GM18909 (cell line): ENCODE data around the gene GSTT2B.
"Not testable (repeated sequence)": the region's sequence is repeated elsewhere in the genome, so short reads cannot be mapped to it uniquely, and the experiment has no call there.

Experiments
- ATAC-seq: cut with Tn5 transposase; IDR thresholded peaks from one replicate; pipeline ENCODE4 v1.9.1; 2021; ENCODE audit warnings: mild to moderate bottlenecking; ENCODE audit not compliant: unreplicated experiment, poor library complexity

The GSTT2B gene

GRCh38 chr22:23952794-23953405 lies 8.1 kb downstream of the GSTT2B start:
- not testable (repeated sequence) for ATAC-seq

GRCh38 chr22:23951383-23951782 lies 9.6 kb downstream of the GSTT2B start:
- not testable (repeated sequence) for ATAC-seq

- not testable (repeated sequence) for ATAC-seq
Measured at GRCh38 chr22:23949764-23950163, 11.2 kb downstream of the GSTT2B start.

- not testable (repeated sequence) for ATAC-seq
Measured at GRCh38 chr22:23947391-23947790, 13.6 kb downstream of the GSTT2B start.

GRCh38 chr22:23940166-23940565 lies 20.8 kb downstream of the GSTT2B start:
- not testable (repeated sequence) for ATAC-seq

- ATAC-seq, result no peak
Measured at GRCh38 chr22:23939017-23939357, 22.0 kb downstream of the GSTT2B start.

- no peak for ATAC-seq
Measured at GRCh38 chr22:23938328-23939016, 22.5 kb downstream of the GSTT2B start.

- ATAC-seq, result no peak
Measured at GRCh38 chr22:23926561-23926960, 34.4 kb downstream of the GSTT2B start.

- no peak for ATAC-seq
Measured at GRCh38 chr22:23925020-23925606, 35.9 kb downstream of the GSTT2B start.

GRCh38 chr22:23922921-23923320 lies 38.1 kb downstream of the GSTT2B start:
- no peak for ATAC-seq

GRCh38 chr22:23921586-23922201 lies 39.3 kb downstream of the GSTT2B start:
- ATAC-seq, result not testable (repeated sequence)

- not testable (repeated sequence) for ATAC-seq
Measured at GRCh38 chr22:23920267-23920611, 40.8 kb downstream of the GSTT2B start.

GRCh38 chr22:23915290-23915689 lies 45.7 kb downstream of the GSTT2B start:
- no peak for ATAC-seq

GRCh38 chr22:23913661-23914353 lies 47.2 kb downstream of the GSTT2B start:
- ATAC-seq, result peak; percentile 95

- ATAC-seq, result peak; percentile 12
Measured at GRCh38 chr22:23913306-23913660, 47.7 kb downstream of the GSTT2B start.

GRCh38 chr22:23912293-23912903 lies 48.6 kb downstream of the GSTT2B start:
- no peak for ATAC-seq

- ATAC-seq, result no peak
Measured at GRCh38 chr22:23911318-23911980, 49.5 kb downstream of the GSTT2B start.

- ATAC-seq, result no peak
Measured at GRCh38 chr22:23910496-23911190, 50.4 kb downstream of the GSTT2B start.

GRCh38 chr22:23909296-23909898 lies 51.6 kb downstream of the GSTT2B start:
- ATAC-seq, result no peak
